NCI-H187 (cell line): Measurements from ENCODE around the gene ABCA3.
A peak's percentile ranks its signal among the peaks of the same experiment; 100 is the strongest.
"Not testable (repeated sequence)": the region's sequence is repeated elsewhere in the genome, so short reads cannot be mapped to it uniquely, and the experiment has no call there.

ENCODE experiments used
- DNase-seq, 2 experiments: peaks; one replicate each; lab custom pipeline; 2025; lab: John Stamatoyannopoulos, UW

ABCA3 gene

GRCh38 chr16:2340564-2341455, at the start of gene ABCA3:
Gene ABCA3, minus strand, starts transcription at chr16:2340728. Its CDS starts 14,262 bp downstream, at chr16:2326466.
- peak; percentile 96 to 98 for DNase-seq

- no peak for DNase-seq
Measured at GRCh38 chr16:2388875-2389433, 48.4 kb upstream of the ABCA3 start.

GRCh38 chr16:2388139-2388874, 47.8 kb upstream of the ABCA3 start:
- DNase-seq = no peak

GRCh38 chr16:2386990-2387389, 46.5 kb upstream of the ABCA3 start:
- DNase-seq = no peak

- not testable (repeated sequence) for DNase-seq
Measured at GRCh38 chr16:2385982-2386381, 45.5 kb upstream of the ABCA3 start.

GRCh38 chr16:2385190-2385836, 44.8 kb upstream of the ABCA3 start:
- no peak for DNase-seq

GRCh38 chr16:2384426-2384825, 43.9 kb upstream of the ABCA3 start:
- no peak for DNase-seq

- no peak for DNase-seq
Measured at GRCh38 chr16:2383501-2383900, 43.0 kb upstream of the ABCA3 start.

GRCh38 chr16:2374644-2375043, 34.1 kb upstream of the ABCA3 start:
- no peak for DNase-seq

- no peak for DNase-seq
Measured at GRCh38 chr16:2373176-2373575, 32.6 kb upstream of the ABCA3 start.

GRCh38 chr16:2372684-2373083, 32.2 kb upstream of the ABCA3 start:
- DNase-seq = no peak

GRCh38 chr16:2371421-2371820, 30.9 kb upstream of the ABCA3 start:
- DNase-seq = no peak

GRCh38 chr16:2370721-2371120, 30.2 kb upstream of the ABCA3 start:
- no peak for DNase-seq

GRCh38 chr16:2366660-2367309, 26.3 kb upstream of the ABCA3 start:
- no peak for DNase-seq

GRCh38 chr16:2365397-2366294, 25.1 kb upstream of the ABCA3 start:
- DNase-seq = peak in 1 of 2 experiments; percentile 20

- no peak for DNase-seq
Measured at GRCh38 chr16:2364638-2365210, 24.2 kb upstream of the ABCA3 start.

- no peak for DNase-seq
Measured at GRCh38 chr16:2362218-2362617, 21.7 kb upstream of the ABCA3 start.

GRCh38 chr16:2361129-2361528, 20.6 kb upstream of the ABCA3 start:
- DNase-seq = no peak

GRCh38 chr16:2359919-2360318, 19.4 kb upstream of the ABCA3 start:
- no peak for DNase-seq

GRCh38 chr16:2358811-2359210, 18.3 kb upstream of the ABCA3 start:
- no peak for DNase-seq
